ENCODE data around the gene TSHZ2.
A peak's percentile ranks its signal among the peaks of the same experiment; 100 is the strongest.

TSHZ2 gene

GRCh38 chr20:53208110-53208832, 236.1 kb downstream of the TSHZ2 start:
- DNase-seq (ENCODE audit: low spot score), result no peak

- DNase-seq (ENCODE audit: low spot score), result no peak
Observed at GRCh38 chr20:53210041-53210440, 237.9 kb downstream of the TSHZ2 start.

- DNase-seq (ENCODE audit: low spot score), result no peak
Observed at GRCh38 chr20:53210931-53211330, 238.8 kb downstream of the TSHZ2 start.

- DNase-seq (ENCODE audit: low spot score), result no peak
Observed at GRCh38 chr20:53212018-53212417, 239.9 kb downstream of the TSHZ2 start.

GRCh38 chr20:53214392-53214791, 242.2 kb downstream of the TSHZ2 start:
- no peak for DNase-seq (ENCODE audit: low spot score)

GRCh38 chr20:53215166-53215565, 243.0 kb downstream of the TSHZ2 start:
- no peak for DNase-seq (ENCODE audit: low spot score)

- DNase-seq (ENCODE audit: low spot score), result no peak
Observed at GRCh38 chr20:53216478-53216855, 244.3 kb downstream of the TSHZ2 start.

GRCh38 chr20:53216856-53217576, 244.9 kb downstream of the TSHZ2 start:
- peak; percentile 81 for DNase-seq (ENCODE audit: low spot score)

GRCh38 chr20:53220482-53221307, 248.5 kb downstream of the TSHZ2 start:
- no peak for DNase-seq (ENCODE audit: low spot score)

GRCh38 chr20:53221731-53222130, 249.6 kb downstream of the TSHZ2 start:
- no peak for DNase-seq (ENCODE audit: low spot score)

- DNase-seq (ENCODE audit: low spot score), result no peak
Observed at GRCh38 chr20:53222416-53222815, 250.3 kb downstream of the TSHZ2 start.

GRCh38 chr20:53222932-53223331, 250.8 kb downstream of the TSHZ2 start:
- no peak for DNase-seq (ENCODE audit: low spot score)

- no peak for DNase-seq (ENCODE audit: low spot score)
Observed at GRCh38 chr20:53223626-53224172, 251.5 kb downstream of the TSHZ2 start.

GRCh38 chr20:53224851-53225250, 252.7 kb downstream of the TSHZ2 start:
- DNase-seq (ENCODE audit: low spot score), result no peak

GRCh38 chr20:53226826-53227225, 254.7 kb downstream of the TSHZ2 start:
- DNase-seq (ENCODE audit: low spot score), result no peak

- DNase-seq (ENCODE audit: low spot score), result no peak
Observed at GRCh38 chr20:53227523-53227922, 255.4 kb downstream of the TSHZ2 start.

- DNase-seq (ENCODE audit: low spot score), result no peak
Observed at GRCh38 chr20:53231061-53231460, 258.9 kb downstream of the TSHZ2 start.

GRCh38 chr20:53237461-53237860, 265.3 kb downstream of the TSHZ2 start:
- DNase-seq (ENCODE audit: low spot score), result no peak

GRCh38 chr20:53238121-53238660, 266.0 kb downstream of the TSHZ2 start:
- DNase-seq (ENCODE audit: low spot score), result no peak

- no peak for DNase-seq (ENCODE audit: low spot score)
Observed at GRCh38 chr20:53243152-53243551, 271.0 kb downstream of the TSHZ2 start.

GRCh38 chr20:53244711-53245110, 272.6 kb downstream of the TSHZ2 start:
- no peak for DNase-seq (ENCODE audit: low spot score)

- DNase-seq (ENCODE audit: low spot score), result no peak
Observed at GRCh38 chr20:53245574-53245973, 273.4 kb downstream of the TSHZ2 start.

Measured in left forelimb (tissue), 1 donor.